DMS153 treated with DMSO at 0.1 percent for 48 hours (cell line): Measurements from ENCODE around the gene HINFP.
"Not testable (repeated sequence)": the region's sequence is repeated elsewhere in the genome, so short reads cannot be mapped to it uniquely, and the experiment has no call there.

Source experiments
- DNase-seq: peaks from one replicate; lab custom pipeline; 2025; ENCODE audit not compliant: unreplicated experiment; lab: John Stamatoyannopoulos, UW

The HINFP gene

DNA sequence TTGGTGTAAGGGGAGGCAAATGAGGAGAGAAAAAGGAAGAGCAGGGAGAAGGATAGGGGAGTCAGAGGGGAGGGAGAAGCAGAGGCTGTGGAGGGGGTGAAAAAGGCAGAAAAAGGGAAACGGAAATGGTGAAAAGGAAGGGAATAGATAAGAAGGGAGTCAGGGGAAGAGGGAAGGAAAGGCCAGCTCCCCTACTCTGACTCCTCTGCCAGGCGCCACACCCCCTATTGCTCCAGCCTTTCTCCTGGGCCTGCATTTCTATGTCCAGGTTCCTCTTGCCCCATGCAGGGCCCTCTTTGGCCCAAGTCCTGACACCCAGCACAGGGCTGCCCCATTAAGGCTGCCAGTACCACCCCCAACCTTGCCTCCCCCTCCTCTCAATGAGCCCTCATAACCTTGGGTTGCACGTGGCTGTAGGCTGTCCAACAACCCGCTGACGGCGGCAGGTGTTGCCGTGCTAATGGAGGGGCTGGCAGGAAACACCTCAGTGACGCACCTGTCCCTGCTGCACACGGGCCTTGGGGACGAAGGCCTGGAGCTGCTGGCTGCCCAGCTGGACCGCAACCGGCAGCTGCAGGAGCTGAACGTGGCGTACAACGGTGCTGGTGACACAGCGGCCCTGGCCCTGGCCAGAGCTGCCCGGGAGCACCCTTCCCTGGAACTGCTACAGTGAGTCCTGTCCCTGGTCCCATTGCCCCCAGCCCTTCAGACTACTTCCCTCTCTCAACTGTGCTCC is 60.5 kb downstream of the HINFP start:
- DNase-seq: no peak

- DNase-seq: not testable (repeated sequence)
These were observed 63.0 kb downstream of the HINFP start for GRCh38 chr11:119184399-119184798.
